ENCODE data around the gene TGFBR2.

Gene TGFBR2

DNA sequence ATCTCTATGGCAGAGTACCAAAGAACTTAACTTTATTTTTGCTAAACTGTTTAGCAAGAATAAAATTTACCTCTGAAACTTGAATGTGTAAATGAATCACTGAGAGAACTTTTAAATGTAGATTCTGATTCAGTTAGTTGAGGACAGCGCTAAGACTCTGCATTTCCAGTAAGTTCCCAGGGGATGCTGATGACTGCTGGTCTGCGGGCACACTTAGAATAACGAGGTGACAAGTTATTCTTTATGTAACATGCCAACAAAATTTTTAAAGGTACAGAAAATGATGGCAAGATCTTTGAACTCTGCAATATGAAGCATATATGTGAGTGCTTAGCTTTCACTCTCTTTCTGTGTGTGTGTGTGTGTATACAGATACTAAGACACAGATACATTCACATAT, 56.4 kb downstream of the TGFBR2 start:
- H3K27me3 ChIP-seq = no peaks in the 10 kb centered on the region
- intact Hi-C loops (cut with DNase I; ENCODE audit: low total_unique reads) = no loop called here
- H3K9me3 ChIP-seq = no peaks in the 10 kb centered on the region
- no peak for DNase-seq
- TF ChIP-seq, protein P1, sequence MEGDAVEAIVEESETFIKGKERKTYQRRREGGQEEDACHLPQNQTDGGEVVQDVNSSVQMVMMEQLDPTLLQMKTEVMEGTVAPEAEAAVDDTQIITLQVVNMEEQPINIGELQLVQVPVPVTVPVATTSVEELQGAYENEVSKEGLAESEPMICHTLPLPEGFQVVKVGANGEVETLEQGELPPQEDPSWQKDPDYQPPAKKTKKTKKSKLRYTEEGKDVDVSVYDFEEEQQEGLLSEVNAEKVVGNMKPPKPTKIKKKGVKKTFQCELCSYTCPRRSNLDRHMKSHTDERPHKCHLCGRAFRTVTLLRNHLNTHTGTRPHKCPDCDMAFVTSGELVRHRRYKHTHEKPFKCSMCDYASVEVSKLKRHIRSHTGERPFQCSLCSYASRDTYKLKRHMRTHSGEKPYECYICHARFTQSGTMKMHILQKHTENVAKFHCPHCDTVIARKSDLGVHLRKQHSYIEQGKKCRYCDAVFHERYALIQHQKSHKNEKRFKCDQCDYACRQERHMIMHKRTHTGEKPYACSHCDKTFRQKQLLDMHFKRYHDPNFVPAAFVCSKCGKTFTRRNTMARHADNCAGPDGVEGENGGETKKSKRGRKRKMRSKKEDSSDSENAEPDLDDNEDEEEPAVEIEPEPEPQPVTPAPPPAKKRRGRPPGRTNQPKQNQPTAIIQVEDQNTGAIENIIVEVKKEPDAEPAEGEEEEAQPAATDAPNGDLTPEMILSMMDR (IDR thresholded peaks at IDR 0.05) = no peak
- H3K36me3 ChIP-seq = peaks cover 0 to 21% (median 2%) of the 10 kb centered on the region in 3 donors
- H3K4me3 ChIP-seq = no peak overlapping the region
- peaks cover 0 to 100% (median 73%) of the 10 kb centered on the region in 4 donors for H3K4me1 ChIP-seq
- H3K27ac ChIP-seq = peak overlapping the region in 1 of 2 donors; percentile 74

DNA sequence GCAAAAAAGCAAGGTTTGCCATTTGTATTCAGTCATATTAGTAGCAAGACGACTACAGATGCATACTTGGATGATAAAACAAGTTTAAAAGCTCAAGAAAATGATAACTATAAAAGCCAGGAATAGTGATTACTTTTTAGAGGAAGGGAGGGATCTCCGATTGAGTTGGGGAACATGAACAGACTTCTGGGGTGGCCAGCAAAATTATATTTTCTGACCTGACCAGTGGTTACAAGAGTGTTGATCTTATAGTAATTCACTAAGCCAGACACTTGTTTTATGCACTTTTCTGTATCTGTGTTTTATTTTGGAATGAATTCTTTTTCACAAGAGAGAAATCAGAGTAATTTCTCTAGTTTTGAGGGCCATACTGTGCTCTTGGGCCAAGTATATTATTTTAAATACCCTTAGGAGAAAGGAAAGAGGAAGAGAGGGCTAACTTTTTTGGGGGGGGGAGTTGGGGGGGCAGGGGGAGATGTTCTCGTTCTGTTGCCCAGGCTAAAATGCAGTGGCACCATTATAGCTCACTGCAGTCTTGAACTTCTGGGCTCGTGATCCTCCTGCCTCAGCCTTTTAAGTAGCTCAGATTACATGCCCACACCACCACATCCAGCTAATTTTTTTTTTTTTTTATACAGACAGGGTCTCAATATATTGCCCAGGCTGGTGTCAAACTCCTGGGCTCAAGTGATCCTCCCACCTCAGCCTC, 57.3 kb downstream of the TGFBR2 start:
- TF ChIP-seq, protein P1 (IDR thresholded peaks at IDR 0.05) = no peak
- DNase-seq = no peak
- no peaks in the 10 kb centered on the region for H3K27me3 ChIP-seq
- peak overlapping the region; percentile 41 to 74 for H3K27ac ChIP-seq
- H3K4me1 ChIP-seq = peaks cover 0 to 99% (median 65%) of the 10 kb centered on the region in 4 donors
- intact Hi-C loops (cut with DNase I; ENCODE audit: low total_unique reads) = no loop called here
- no peaks in the 10 kb centered on the region for H3K9me3 ChIP-seq
- H3K36me3 ChIP-seq = peaks cover 0 to 21% (median 5%) of the 10 kb centered on the region in 3 donors
- no peak overlapping the region for H3K4me3 ChIP-seq

- intact Hi-C loops (cut with DNase I; ENCODE audit: low total_unique reads) = no loop called here
- Histone ChIP-seq H3K27me3 (no peaks in the 10 kb centered on the region), H3K36me3 (peaks cover 2 to 21% (median 9%) of the 10 kb centered on the region in 3 donors), H3K9me3 (no peaks in the 10 kb centered on the region), H3K27ac (peak overlapping the region; percentile 32 to 41), H3K4me1 (peaks cover 0 to 91% (median 57%) of the 10 kb centered on the region in 4 donors), H3K4me3 (no peak overlapping the region)
- DNase-seq = no peak
- TF ChIP-seq, protein P1 (IDR thresholded peaks at IDR 0.05) = no peak
These were observed 58.1 kb downstream of the TGFBR2 start for GRCh38 chr3:30664459-30664858.

DNA sequence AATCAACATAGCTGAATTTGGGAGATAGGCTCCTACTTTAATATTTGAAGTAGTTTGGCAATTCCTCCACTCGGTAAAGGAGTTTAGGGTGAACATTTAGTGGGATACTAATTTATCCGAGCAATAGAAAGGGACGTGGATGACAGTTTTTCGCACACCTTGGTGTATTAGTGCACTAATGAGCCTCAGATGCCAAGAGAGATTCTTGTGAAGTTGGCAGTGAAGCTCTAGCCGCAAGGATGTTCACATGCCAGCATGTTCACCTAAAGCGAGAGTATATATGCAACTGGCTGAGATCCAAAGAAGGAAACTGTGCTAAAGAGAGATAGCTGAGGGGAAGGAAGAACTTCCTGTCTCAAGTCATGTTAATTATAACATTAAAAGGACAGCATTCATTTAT, 58.5 kb downstream of the TGFBR2 start:
- no peak for DNase-seq
- Histone ChIP-seq H3K4me3 (no peak overlapping the region), H3K27ac (peak overlapping the region; percentile 32 to 38), H3K27me3 (no peaks in the 10 kb centered on the region), H3K9me3 (no peaks in the 10 kb centered on the region), H3K36me3 (peaks cover 6 to 21% (median 14%) of the 10 kb centered on the region in 3 donors), H3K4me1 (peaks cover 0 to 87% (median 53%) of the 10 kb centered on the region in 4 donors)
- intact Hi-C loops (cut with DNase I; ENCODE audit: low total_unique reads) = no loop called here
- TF ChIP-seq, protein P1 (IDR thresholded peaks at IDR 0.05) = no peak

DNA sequence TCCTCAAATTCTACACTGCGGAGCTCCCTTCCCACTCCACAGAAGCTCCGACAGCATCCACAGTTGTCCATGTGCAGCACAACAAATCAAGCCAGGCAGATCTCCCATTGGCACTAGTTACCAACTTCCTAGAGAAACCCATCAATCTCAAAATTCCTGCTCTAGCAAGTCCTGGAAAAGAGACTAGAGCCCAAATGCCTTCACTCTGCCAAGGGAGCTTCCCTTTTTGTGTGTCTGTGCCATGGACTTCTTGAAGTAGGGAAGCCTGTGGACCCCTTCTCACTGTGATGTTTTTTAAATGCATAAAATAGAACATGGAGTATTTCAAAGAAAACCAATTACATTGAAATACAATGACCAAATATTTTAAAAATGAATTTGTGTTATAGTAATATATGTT, 59.1 kb downstream of the TGFBR2 start:
- peak overlapping the region in 1 of 2 donors; percentile 32 for H3K27ac ChIP-seq
- H3K4me1 ChIP-seq = peaks cover 0 to 80% (median 49%) of the 10 kb centered on the region in 4 donors
- no peak overlapping the region for H3K4me3 ChIP-seq
- no peaks in the 10 kb centered on the region for H3K9me3 ChIP-seq
- H3K36me3 ChIP-seq = peaks cover 13 to 20% (median 19%) of the 10 kb centered on the region in 3 donors
- no peak for DNase-seq
- intact Hi-C loops (cut with DNase I; ENCODE audit: low total_unique reads) = no loop called here
- TF ChIP-seq, protein P1 (IDR thresholded peaks at IDR 0.05) = no peak
- H3K27me3 ChIP-seq = no peaks in the 10 kb centered on the region
